BLaER1 treated with 17β-estradiol and CSF1 and Interleukin-3, amounts not matched to agents 10 nM and 100 nM (cell line): ENCODE results near the gene CPNE5.
A peak's percentile ranks its signal among the peaks of the same experiment; 100 is the strongest.

Source experiments
- H3K27ac ChIP-seq, 11 experiments: shearing (Covaris generic); formaldehyde crosslinking; 2 replicates each; pipeline ENCODE4 v1.8.1; 2022
- H3K27me3 ChIP-seq, 11 experiments: shearing (Covaris generic); formaldehyde crosslinking; 2 replicates each; pipeline ENCODE4 v1.8.1; 2022
- H3K36me3 ChIP-seq, 11 experiments: shearing (Covaris generic); formaldehyde crosslinking; 2 replicates each; pipeline ENCODE4 v1.8.1; 2022
- H3K4me1 ChIP-seq, 10 experiments: shearing (Covaris generic); formaldehyde crosslinking; 2 replicates each; pipeline ENCODE4 v1.8.1; 2022
- H3K4me2 ChIP-seq, 11 experiments: shearing (Covaris generic); formaldehyde crosslinking; 2 replicates each; pipeline ENCODE4 v1.8.1; 2022
- H3K4me3 ChIP-seq, 10 experiments: shearing (Covaris generic); formaldehyde crosslinking; 2 replicates each; pipeline ENCODE4 v1.8.1; 2022
- H3K9ac ChIP-seq, 11 experiments: shearing (Covaris generic); formaldehyde crosslinking; 2 replicates each; pipeline ENCODE4 v1.8.1; 2022
- H3K9me3 ChIP-seq, 11 experiments: shearing (Covaris generic); formaldehyde crosslinking; replicated peaks in 1 of 11; 2 replicates each; pipeline ENCODE4 v1.8.1; 2022
- H4K20me1 ChIP-seq, 11 experiments: shearing (Covaris generic); formaldehyde crosslinking; 2 replicates each; pipeline ENCODE4 v1.8.1; 2022
- Cebpa-rat ChIP-seq, 11 experiments: shearing (Covaris generic); IDR thresholded peaks; 2 replicates each; pipeline ENCODE4 v1.8.1; 2022

CPNE5 gene

DNA sequence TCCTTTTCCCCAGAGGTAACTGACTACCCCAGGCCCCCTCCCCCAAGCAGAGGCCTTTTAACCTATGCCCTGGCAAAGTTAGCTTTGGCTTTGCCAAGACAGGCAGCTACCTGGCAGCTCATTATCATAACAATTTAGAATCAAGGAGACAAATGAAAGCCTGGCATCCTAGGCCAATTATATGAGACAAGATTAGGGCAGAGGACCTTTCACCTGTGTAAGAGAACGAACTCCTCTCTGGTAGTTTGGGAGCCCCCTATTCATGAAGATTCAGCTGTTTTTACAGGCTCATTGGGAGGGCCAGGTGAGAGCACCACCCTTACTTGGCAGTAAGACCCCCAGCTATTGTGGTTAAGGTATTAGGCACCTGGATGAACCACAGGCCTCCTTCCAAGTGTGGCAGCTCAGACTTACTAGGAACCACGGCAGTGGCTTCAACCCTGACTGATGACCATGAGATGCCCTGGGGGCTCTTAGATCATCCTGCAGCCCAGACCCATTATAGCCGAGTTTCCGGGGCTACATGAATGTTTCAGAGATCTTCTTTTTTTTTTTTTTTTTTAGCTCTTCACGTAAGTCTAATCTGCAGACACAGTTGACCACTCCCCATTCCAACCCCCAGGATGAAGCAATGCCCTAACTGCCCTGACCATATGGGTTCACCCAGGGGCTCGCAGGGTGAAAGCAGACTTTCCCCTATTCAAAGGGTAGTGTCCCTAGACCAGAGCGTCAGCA, 85.4 kb downstream of the CPNE5 start:
- Histone ChIP-seq H3K4me2 (peak overlapping the region; percentile 73 to 99 (median 89)), H3K4me1 (peaks cover 71 to 84% (median 81%) of the 10 kb centered on the region in 10 experiments), H3K36me3 (peaks cover 0 to 6% (median 0%) of the 10 kb centered on the region in 11 experiments; a peak in 2 of 22 replicates), H3K9me3 (peaks cover 18 to 22% (median 21%) of the 10 kb centered on the region in 11 experiments), H3K27me3 (no peaks in the 10 kb centered on the region), H3K4me3 (peak overlapping the region in 2 of 10 experiments; percentile 24 to 58; a peak in 5 of 20 replicates), H3K9ac (peak overlapping the region in 10 of 11 experiments; percentile 33 to 76 (median 58); a peak in 16 of 22 replicates), H4K20me1 (0 out of 22 replicates have a peak, but pooled peaks cover 0 to 7% (median 0%) of the 10 kb centered on the region in 11 experiments), H3K27ac (peak overlapping the region in 10 of 11 experiments; percentile 39 to 89 (median 78); a peak in 20 of 22 replicates)
- no peak for TF ChIP-seq Cebpa-rat (IDR thresholded peaks at IDR 0.05)

DNA sequence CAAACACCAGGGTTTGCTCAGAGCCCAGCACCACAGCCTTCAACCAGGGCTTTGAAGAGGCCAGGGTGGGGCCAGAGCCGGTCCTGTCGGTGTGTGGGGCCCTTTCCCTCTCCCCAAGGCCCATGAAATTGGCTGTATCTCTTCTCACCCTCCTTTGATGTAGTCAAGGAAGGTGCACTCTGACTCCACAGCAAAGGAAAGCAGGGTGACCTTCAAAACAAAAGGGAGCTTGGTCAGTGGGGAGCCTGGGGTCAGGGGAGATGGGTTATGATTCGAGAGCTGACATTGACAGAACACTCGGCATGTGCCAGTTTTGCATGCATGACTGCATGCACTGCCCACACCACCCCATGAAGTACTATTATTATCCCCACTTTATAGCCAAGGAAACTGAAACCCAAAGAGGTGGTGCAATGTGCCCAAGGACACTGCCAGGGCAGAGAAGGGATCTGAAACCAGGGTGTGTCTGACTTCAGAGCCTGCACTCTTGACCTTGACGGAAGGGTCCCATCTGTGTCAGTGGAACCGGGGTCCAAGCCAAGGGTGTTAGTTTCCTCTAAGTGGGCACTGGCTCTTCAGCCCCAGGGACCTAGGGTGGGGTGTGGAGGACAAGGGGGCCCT, 86.2 kb downstream of the CPNE5 start:
- H3K4me1 ChIP-seq: peaks cover 68 to 75% (median 74%) of the 10 kb centered on the region in 10 experiments
- TF ChIP-seq Cebpa-rat (IDR thresholded peaks at IDR 0.05): peak in 10 of 11 experiments; percentile 7 to 91 (median 76); a peak in 14 of 22 replicates
- no peaks in the 10 kb centered on the region for H3K27me3 ChIP-seq
- H3K27ac ChIP-seq: peak overlapping the region in 10 of 11 experiments; percentile 45 to 89 (median 78); a peak in 20 of 22 replicates
- peak overlapping the region in 10 of 11 experiments; percentile 33 to 76 (median 60); a peak in 18 of 22 replicates for H3K9ac ChIP-seq
- peaks cover 26 to 30% (median 29%) of the 10 kb centered on the region in 11 experiments for H3K9me3 ChIP-seq
- H4K20me1 ChIP-seq: 0 out of 22 replicates have a peak, but pooled peaks cover 0 to 7% (median 0%) of the 10 kb centered on the region in 11 experiments
- peak overlapping the region in 5 of 10 experiments; percentile 12 to 58 (median 34); a peak in 8 of 20 replicates for H3K4me3 ChIP-seq
- H3K4me2 ChIP-seq: peak overlapping the region; percentile 73 to 99 (median 89)
- peaks cover 0 to 6% (median 0%) of the 10 kb centered on the region in 11 experiments; a peak in 2 of 22 replicates for H3K36me3 ChIP-seq

DNA sequence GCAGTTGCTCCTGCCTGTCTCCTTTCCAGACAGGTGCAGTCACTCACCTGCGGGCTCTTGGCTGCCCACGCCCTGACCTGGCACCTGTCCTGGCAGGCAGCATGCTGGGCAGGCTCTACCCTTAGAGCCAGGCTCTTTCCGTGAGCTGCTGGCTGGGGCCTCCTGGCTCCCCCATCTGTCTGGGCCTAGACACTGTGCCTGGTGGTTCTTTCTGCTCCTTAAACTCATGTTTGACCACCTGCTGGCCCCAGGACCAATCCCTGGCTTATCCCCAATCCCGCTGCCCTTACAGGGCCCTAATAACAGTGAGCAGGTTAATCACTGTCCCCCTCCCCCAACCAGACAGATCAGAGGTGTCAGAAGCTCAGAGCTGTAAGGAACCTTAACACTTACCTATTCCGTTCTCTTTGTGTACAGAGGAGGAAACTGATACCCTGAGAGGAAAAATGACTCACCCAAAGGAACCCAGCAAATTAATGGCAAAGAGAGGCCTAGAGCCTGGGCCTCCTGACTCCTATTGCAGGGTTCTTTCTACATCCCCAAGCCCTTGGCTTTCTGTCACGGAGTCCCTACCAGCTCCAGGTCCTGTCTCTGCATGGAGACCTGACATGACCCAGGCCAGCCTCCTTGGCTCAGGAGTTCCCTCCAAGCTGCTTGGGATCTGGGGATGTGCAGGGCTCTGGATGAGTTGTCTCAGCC, 86.9 kb downstream of the CPNE5 start:
- TF ChIP-seq Cebpa-rat (IDR thresholded peaks at IDR 0.05): no peak
- Histone ChIP-seq H3K4me3 (peak overlapping the region in 5 of 10 experiments; percentile 12 to 58 (median 34); a peak in 7 of 20 replicates), H4K20me1 (0 out of 22 replicates have a peak, but pooled peaks cover 0 to 7% (median 0%) of the 10 kb centered on the region in 11 experiments), H3K9me3 (peaks cover 27 to 34% (median 32%) of the 10 kb centered on the region in 11 experiments), H3K27ac (peak overlapping the region in 10 of 11 experiments; percentile 45 to 89 (median 78); a peak in 20 of 22 replicates), H3K4me2 (peak overlapping the region; percentile 73 to 99 (median 89)), H3K9ac (peak overlapping the region in 9 of 11 experiments; percentile 38 to 76 (median 63); a peak in 17 of 22 replicates), H3K4me1 (peaks cover 62 to 69% (median 67%) of the 10 kb centered on the region in 10 experiments), H3K36me3 (peaks cover 0 to 6% (median 0%) of the 10 kb centered on the region in 11 experiments; a peak in 2 of 22 replicates), H3K27me3 (no peaks in the 10 kb centered on the region)

DNA sequence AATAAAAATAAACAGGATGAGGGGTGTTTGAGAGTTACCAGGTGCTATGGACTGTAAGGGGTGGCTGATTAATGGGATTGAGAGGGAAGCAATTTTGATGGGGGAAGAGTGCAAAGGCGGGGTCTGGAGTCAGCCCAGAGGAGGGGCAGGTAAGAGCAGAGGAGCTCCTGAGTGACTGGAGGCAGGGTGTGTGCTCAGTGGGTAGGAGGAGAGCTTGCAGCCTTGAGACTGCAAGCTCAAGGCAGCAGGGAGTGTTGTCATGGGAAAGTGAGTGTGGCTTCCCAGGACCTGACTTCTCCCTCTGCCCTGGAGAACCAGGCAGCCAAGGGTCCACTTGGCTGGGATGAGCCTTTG, 87.4 kb downstream of the CPNE5 start:
- Histone ChIP-seq H3K27ac (peak overlapping the region in 10 of 11 experiments; percentile 17 to 89 (median 78); a peak in 18 of 22 replicates), H4K20me1 (0 out of 22 replicates have a peak, but pooled peaks cover 0 to 7% (median 0%) of the 10 kb centered on the region in 11 experiments), H3K4me2 (peak overlapping the region; percentile 73 to 99 (median 89)), H3K4me1 (peaks cover 57 to 65% (median 62%) of the 10 kb centered on the region in 10 experiments), H3K9ac (peak overlapping the region in 7 of 11 experiments; percentile 38 to 76 (median 63); a peak in 8 of 22 replicates), H3K27me3 (no peaks in the 10 kb centered on the region), H3K36me3 (peaks cover 0 to 6% (median 0%) of the 10 kb centered on the region in 11 experiments; a peak in 2 of 22 replicates), H3K9me3 (peaks cover 27 to 34% (median 32%) of the 10 kb centered on the region in 11 experiments), H3K4me3 (peak overlapping the region in 1 of 10 experiments; percentile 58; a peak in 2 of 20 replicates)
- no peak for TF ChIP-seq Cebpa-rat (IDR thresholded peaks at IDR 0.05)

DNA sequence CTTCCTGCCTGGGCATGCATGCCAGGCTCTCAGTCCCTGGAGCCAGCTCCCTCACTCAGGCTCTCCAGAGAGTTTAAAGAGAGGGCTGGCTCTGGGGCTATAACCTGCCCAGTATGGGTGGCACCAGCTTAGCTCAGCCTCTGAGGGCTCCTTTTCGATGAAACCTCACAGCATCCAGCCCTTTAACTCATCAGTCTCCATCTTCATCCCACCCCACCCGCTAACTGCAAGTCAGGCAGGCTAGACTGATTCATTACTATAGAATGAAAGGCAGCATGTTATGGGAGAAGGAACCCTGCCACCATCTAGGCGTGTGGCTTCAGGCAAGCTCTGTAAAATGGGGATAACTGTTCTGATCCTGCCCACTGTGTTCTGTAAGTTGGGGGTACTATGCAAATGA, 88.2 kb downstream of the CPNE5 start:
- H3K9me3 ChIP-seq: peaks cover 27 to 34% (median 32%) of the 10 kb centered on the region in 11 experiments
- TF ChIP-seq Cebpa-rat (IDR thresholded peaks at IDR 0.05): no peak
- H4K20me1 ChIP-seq: 0 out of 22 replicates have a peak, but pooled peaks cover 0 to 7% (median 0%) of the 10 kb centered on the region in 11 experiments
- H3K36me3 ChIP-seq: peaks cover 0 to 6% (median 0%) of the 10 kb centered on the region in 11 experiments; a peak in 2 of 22 replicates
- H3K9ac ChIP-seq: 0 out of 22 replicates have a peak overlapping the region, but pooled peaks of 1 of the 11 experiments have one; percentile 8
- peak overlapping the region in 6 of 11 experiments; percentile 14 to 82 (median 43); a peak in 10 of 22 replicates for H3K27ac ChIP-seq
- H3K4me1 ChIP-seq: peaks cover 50 to 65% (median 55%) of the 10 kb centered on the region in 10 experiments
- no peaks in the 10 kb centered on the region for H3K27me3 ChIP-seq
- H3K4me2 ChIP-seq: peak overlapping the region in 6 of 11 experiments; percentile 2 to 99 (median 92); a peak in 8 of 22 replicates
- H3K4me3 ChIP-seq: no peak overlapping the region

DNA sequence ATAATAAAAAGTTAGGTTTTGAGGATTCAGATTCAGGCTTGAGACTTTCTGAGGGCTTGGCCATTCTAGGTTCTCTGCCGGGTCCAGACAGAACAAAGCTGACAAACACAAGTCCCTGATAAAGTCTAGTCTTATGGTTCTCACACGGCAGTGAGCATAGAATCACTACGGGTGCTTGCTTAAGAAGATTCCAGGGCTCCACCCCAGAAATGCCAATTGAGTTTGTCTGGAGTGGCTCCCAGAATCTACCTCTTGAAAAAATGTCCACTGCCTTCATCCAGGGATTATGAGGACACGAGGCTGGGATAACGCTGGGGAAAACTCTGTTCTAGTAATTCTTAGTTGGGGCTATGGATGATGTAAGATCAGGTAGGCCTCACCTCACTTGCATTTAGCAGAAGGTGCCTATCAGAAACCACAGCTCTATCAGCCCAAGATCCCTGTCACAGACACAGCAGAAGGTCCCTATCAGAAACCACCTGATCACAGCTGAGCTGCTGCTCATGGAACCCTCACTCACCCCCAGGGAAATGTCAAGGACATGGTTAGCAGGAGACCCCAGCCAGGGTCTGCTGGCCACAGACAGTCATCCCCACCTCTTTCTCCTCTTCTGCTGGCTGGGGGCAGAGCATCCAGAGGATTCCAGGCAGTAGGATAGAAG, 89.3 kb downstream of the CPNE5 start:
- Histone ChIP-seq H3K9me3 (peaks cover 27 to 34% (median 32%) of the 10 kb centered on the region in 11 experiments), H3K4me1 (peaks cover 46 to 64% (median 54%) of the 10 kb centered on the region in 10 experiments), H3K9ac (no peak overlapping the region), H3K27me3 (no peaks in the 10 kb centered on the region), H3K4me2 (no peak overlapping the region), H4K20me1 (0 out of 22 replicates have a peak, but pooled peaks cover 0 to 7% (median 0%) of the 10 kb centered on the region in 11 experiments), H3K27ac (peak overlapping the region in 2 of 11 experiments; percentile 47 to 82; a peak in 4 of 22 replicates), H3K36me3 (peaks cover 0 to 6% (median 0%) of the 10 kb centered on the region in 11 experiments; a peak in 2 of 22 replicates), H3K4me3 (no peak overlapping the region)
- no peak for TF ChIP-seq Cebpa-rat (IDR thresholded peaks at IDR 0.05)

DNA sequence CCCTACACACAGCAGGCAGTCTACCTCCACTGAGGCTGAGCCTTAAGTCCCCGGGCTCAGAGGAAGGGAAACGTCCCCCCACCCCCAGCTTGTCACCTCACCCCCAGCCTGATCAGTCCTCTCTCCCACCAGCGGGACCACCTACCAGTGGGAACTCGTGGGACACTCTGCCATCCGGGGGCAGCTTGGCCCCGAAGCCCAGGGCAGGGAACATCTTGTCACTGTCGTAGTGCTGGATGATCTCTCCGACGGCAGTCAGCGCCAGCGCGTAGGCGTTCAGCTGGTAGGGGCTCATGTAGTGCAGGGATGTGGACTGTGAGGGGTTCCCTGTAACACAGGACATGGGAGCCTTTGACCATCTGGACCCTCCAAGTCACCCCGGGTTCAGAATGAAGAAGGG, 93.0 kb downstream of the CPNE5 start:
- Histone ChIP-seq H3K4me2 (0 out of 22 replicates have a peak overlapping the region, but pooled peaks of 2 of the 11 experiments have one; percentile 12 to 16), H3K27me3 (no peaks in the 10 kb centered on the region), H3K27ac (no peak overlapping the region), H3K4me3 (no peak overlapping the region), H4K20me1 (no peaks in the 10 kb centered on the region), H3K4me1 (peaks cover 32 to 63% (median 49%) of the 10 kb centered on the region in 10 experiments), H3K9ac (no peak overlapping the region), H3K9me3 (peaks cover 27 to 34% (median 32%) of the 10 kb centered on the region in 11 experiments), H3K36me3 (peaks cover 0 to 6% (median 0%) of the 10 kb centered on the region in 11 experiments; a peak in 2 of 22 replicates)
- no peak for TF ChIP-seq Cebpa-rat (IDR thresholded peaks at IDR 0.05)
